Measurements from ENCODE around the gene CMPK1.
A peak's percentile ranks its signal among the peaks of the same experiment; 100 is the strongest.
"Not testable (repeated sequence)": the region's sequence is repeated elsewhere in the genome, so short reads cannot be mapped to it uniquely, and the experiment has no call there.

CMPK1 gene

DNA sequence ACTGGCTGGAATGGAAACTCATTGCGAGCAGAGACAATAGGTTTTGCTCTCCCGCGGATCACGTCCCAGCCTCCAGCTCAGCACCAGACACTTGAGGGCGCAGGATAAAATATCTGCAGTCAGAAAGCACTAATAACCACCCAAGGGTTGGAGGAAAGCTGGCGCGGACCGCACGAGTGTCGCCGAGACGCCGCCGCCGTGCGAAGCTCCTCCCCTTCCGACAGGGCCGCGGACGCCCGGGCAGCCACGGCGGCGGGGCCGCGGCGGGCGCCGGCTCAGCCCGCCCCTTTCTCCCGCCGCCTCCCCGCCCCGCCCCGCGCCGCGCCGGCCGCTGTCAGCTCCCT is at the start of gene CMPK1:
TSS of gene CMPK1 (plus strand) at position 213 of the 344 bp plus-strand sequence. CDS start 156 bp downstream, outside the sequence.
- DNase-seq (ENCODE audit: low read depth) = no peak

GRCh38 chr1:47288116-47288515 is 45.5 kb upstream of the CMPK1 start:
- not testable (repeated sequence) for DNase-seq (ENCODE audit: low read depth)

DNA sequence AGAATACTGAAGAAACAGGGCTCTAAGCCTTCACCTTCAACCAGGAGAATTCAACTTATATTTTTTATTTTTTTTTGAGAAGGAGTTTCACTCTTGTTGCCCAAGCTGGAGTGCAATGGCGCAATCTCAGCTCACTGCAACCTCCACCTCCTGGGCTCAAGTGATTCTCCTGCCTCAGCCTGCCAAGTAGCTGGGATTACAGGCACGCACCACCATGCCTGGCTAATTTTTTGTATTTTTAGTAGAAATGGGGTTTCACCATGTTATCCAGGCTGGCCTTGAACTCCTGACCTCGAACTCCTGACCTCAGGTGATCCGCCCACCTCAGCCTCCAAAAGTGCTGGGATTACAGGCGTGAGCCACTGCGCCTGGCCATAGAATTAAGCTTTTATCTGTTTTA is 38.7 kb upstream of the CMPK1 start:
- not testable (repeated sequence) for DNase-seq (ENCODE audit: low read depth)

GRCh38 chr1:47295579-47295978 is 38.0 kb upstream of the CMPK1 start:
- DNase-seq (ENCODE audit: low read depth) = no peak

- no peak for DNase-seq (ENCODE audit: low read depth)
Observed at GRCh38 chr1:47298025-47298699, 35.4 kb upstream of the CMPK1 start.

DNA sequence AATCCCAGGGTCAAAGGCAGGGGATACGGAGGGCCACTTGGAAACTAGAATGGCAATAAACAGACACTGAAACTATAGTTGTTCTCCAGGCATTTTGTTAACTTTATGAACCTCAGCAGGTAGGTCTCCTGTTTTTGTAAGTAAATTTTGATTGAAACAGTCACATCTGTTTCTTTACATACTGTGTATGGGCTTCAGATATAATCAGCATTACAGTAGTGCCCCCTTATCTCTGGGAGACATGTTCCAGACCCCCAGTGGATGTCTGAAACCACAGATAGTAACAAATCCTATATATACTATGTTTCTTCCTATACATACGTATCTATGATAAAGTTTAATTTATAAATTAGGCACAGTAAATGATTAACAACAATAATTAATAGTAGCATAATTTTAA is 31.1 kb upstream of the CMPK1 start:
- no peak for DNase-seq (ENCODE audit: low read depth)

DNA sequence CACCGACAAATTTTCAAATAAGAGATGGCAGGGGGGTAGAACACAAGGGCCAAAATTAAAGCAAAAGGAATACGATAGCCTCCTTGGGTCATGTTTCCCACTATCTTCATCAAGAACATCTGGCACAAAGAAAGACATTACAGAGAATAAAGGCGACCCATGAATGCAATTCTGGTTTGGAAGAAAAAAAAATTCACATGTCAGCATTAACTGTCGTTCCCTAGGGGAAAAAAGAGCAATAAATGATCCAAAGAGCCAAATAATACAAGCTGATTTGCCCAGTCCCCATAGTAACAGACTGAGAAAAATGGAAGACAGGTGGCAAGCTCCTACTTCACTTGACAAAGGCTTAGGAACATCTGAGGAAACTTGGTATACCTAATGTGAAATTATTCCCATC is 24.2 kb upstream of the CMPK1 start:
- no peak for DNase-seq (ENCODE audit: low read depth)

DNA sequence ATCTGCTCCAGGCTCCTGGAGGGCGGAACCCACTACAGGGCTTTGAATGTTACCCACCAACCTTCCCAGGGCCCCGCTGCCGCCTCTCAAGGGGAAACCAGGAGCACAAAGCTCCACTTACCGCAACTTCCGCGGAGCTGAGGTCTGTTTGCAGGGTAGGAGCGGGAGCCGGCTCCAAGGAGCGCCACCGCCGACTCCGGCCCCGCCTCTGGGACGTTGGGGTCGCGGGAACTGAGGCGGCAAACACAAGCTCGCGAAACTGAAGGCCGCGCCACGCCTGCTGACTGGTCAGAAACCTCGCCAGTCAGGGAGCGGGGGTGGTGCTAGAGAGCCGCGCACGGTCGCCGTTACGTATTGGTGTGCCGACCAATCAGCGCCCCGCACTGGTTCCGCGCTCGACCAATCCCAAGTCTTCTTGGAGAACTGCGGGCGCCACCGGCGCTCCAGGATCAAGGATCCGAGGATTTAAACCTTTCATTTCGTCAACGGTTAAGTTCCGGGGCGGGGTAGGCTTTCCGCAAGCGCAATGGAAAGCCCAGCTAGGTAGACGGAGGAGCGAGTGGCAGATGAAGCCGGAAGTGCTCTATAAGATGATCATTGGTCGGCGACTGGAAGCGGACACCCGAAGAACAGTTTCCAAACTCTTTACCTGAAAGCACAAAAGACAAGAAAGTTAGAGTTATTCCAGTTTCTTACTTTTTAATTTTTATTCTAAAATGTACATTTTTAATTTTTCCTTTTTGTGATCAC is 19.5 kb upstream of the CMPK1 start, which contains the start of gene STIL:
TSS of gene STIL (minus strand) at position 233 of the 750 bp plus-strand sequence. CDS start 3,828 bp downstream, outside the sequence.
- peak; percentile 99 for DNase-seq (ENCODE audit: low read depth)

- DNase-seq (ENCODE audit: low read depth) = peak; percentile 70
Observed at GRCh38 chr1:47317841-47318240, 15.7 kb upstream of the CMPK1 start.

DNA sequence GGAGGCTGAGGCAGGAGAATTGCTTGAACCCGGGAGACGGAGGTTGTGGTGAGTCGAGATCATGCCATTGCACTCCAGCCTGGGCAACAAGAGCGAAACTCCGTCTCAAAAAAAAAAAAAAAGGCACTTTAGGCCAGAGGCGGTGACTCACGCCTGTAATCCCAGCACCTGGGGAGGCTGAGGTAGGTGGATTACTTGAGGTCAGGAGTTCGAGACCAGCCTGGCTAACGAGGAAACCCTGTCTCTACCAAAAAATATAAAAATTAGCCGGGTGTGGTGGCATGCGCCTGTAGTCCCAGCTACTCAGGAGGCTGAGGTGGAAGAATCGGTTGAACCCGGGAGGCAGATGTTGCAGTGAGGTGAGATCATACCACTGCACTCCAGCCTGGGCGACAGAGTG is 13.6 kb upstream of the CMPK1 start:
- DNase-seq (ENCODE audit: low read depth) = not testable (repeated sequence)

GRCh38 chr1:47323599-47324031 is 10.0 kb upstream of the CMPK1 start:
- no peak for DNase-seq (ENCODE audit: low read depth)

GRCh38 chr1:47324682-47325081 is 8.9 kb upstream of the CMPK1 start:
- DNase-seq (ENCODE audit: low read depth) = no peak

- DNase-seq (ENCODE audit: low read depth) = no peak
Observed at GRCh38 chr1:47325528-47325927, 8.1 kb upstream of the CMPK1 start.

DNA sequence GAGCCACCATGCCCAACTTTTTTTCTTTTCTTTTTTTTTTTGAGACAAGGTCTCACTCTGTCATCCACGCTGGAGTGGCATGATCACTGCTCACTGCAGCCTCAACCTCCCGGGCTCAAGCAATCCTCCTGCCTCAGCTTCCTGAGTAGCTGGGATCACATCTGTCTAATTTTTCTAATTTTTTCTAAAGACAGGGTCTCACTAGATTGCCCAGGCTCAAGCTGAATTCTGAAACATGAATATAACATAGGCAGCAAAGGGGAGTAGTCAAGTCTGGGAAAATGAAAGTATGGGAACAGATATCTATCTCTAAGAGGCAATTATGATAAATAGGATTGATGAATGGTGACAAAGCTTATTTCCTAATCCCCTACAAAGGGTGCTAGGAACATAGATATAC is 7.3 kb upstream of the CMPK1 start:
- DNase-seq (ENCODE audit: low read depth) = no peak

DNA sequence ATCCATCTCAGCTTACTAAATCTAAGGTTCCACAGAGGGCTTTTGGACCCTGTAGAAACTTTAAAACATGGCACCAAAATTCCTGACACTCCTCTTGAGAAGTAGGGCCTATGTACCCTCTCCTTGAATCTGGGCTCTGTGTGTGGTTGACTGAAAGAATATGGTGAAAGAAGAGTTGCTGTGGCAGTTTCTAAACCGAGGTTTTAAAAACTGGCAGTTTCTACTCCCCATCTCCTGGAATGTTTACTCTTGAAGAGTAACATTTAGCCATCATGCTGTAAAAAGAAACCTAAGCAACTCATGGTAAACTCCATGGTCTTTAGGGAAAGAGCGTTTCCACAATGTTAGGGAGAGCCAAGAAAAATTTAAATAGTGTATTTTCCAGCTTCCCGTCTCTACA is 4.6 kb upstream of the CMPK1 start:
- no peak for DNase-seq (ENCODE audit: low read depth)

DNA sequence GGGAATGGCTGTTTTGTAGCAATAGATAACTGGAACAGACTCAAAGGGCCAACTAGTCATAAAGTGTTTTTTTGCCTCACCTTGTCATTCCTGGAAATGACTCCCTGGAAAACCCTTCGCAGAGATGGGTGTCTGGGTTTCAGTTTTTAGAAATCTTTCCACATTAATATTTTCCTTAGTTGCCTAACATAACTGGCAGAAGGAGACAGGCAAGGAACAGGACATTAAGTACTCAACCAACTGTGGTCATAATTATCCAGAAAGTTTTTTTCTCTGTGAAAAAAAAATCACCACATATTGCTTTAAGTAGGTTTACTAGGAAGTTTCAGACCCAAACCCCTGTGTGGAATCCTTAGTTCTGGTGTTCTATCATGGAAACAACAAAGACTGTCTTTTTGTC is 3.4 kb upstream of the CMPK1 start:
- no peak for DNase-seq (ENCODE audit: low read depth)

DNA sequence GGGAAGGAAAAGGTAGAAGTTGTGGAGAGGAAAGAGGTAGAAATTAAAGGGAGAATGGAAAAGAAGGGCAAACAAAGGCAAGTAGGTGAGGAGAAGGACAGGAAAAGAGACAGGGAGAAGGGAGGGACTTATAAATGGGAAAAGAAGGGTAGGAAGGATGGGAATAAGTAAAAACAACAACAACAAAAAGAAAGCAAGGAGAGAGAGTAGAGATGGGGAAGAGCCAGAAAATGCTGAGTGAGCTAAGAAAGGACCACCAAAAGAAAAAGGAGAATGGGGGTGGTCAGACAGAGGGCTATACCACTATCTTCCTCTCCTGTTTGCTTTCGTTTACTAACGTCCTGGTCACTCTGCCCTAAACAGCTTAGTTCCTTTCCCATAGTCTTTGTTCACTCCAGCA is 1.7 kb upstream of the CMPK1 start:
- DNase-seq (ENCODE audit: low read depth) = no peak

- DNase-seq (ENCODE audit: low read depth) = no peak
Observed at GRCh38 chr1:47332779-47333577, 612 bp upstream of the CMPK1 start.

DNA sequence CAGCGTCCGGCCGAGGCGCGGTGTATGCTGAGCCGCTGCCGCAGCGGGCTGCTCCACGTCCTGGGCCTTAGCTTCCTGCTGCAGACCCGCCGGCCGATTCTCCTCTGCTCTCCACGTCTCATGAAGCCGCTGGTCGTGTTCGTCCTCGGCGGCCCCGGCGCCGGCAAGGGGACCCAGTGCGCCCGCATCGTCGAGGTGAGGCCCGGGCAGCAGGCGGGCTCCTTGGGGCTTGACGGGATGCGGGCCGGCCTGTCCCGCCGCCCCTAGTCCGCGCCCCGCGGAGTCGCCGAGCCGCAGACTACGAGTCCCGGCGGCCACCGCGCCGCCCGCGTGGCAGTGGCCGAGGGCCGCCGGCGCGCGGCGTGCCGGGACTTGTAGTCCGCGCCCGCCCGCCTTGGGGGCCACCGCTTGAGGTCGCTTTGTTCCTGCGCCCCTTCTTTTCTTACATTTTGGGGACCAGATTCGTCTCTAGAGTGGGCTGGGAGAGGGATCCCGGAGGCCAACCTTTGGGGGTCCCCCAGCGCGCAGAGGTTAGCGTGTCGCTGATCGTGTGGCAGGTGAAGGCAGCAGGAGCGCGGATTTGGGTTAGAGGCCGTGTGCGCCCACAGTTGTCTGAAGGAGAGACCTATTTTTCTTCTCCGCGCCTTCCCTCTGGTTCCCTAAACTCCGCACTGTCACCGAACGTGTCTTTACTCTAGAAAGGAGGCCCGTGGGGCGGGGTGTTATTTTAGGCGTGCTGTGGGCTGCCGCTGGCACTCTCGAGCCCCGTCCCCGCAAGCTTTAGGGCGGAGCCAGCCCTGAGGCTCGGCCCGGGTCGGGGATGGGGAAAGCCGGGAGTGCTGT is 553 bp downstream of the CMPK1 start:
- no peak for DNase-seq (ENCODE audit: low read depth)

- no peak for DNase-seq (ENCODE audit: low read depth)
Observed at GRCh38 chr1:47334765-47335435, 1.3 kb downstream of the CMPK1 start.

DNA sequence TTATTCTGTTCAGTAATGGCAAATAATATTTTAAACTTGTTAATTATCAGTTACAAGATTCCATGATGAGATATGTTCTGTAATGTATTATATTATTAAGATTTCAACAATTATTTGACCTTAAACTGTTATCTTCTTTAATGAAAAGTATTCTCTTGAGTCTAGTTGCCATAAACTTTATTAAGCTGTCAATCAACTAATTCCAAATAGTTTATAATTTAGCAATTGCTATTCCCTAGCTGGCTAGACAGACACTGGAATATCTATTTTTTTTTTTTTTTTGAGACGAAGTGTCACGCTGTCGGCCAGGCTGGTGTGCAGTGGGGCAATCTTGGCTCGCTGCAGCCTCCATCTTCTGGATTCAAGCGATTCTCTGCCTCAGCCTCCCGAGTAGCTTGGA is 3.8 kb downstream of the CMPK1 start:
- DNase-seq (ENCODE audit: low read depth) = no peak
